WERI-Rb-1 (cell line): ENCODE data around the gene VSIG10L.

ENCODE experiments used
- DNase-seq: peaks from one replicate; pipeline ENCODE4 v3.0.0-alpha.2; 2020
- H3K27ac ChIP-seq: fragments of 250-450 bp; sonication (Bioruptor Pico); 2 replicates; pipeline ENCODE4 v1.5.1; 2020; ENCODE audit warnings: mild to moderate bottlenecking, moderate library complexity
- H3K27me3 ChIP-seq: fragments of 250-450 bp; sonication (Bioruptor Pico); 2 replicates; pipeline ENCODE4 v1.5.1; 2021; ENCODE audit warnings: mild to moderate bottlenecking, low read depth, moderate library complexity; ENCODE audit not compliant: insufficient read depth, severe bottlenecking
- H3K36me3 ChIP-seq: fragments of 250-450 bp; sonication (Bioruptor Pico); 2 replicates; pipeline ENCODE4 v1.5.1; 2020; ENCODE audit warnings: mild to moderate bottlenecking, moderate library complexity
- H3K4me3 ChIP-seq: 2 replicates; pipeline ENCODE4 v1.5.1; 2011; ENCODE audit warnings: low read depth, mild to moderate bottlenecking, control low read depth, low read length
- H3K9me3 ChIP-seq: fragments of 250-450 bp; sonication (Bioruptor Pico); 2 replicates; pipeline ENCODE4 v1.5.1; 2021; ENCODE audit warnings: mild to moderate bottlenecking, moderate library complexity; ENCODE audit not compliant: severe bottlenecking
- TF ChIP-seq, protein P1 (sequence below): IDR thresholded peaks from 2 replicates; pipeline ENCODE4 v1.5.1; 2011; ENCODE audit warnings: low read depth, mild to moderate bottlenecking, control low read depth, inconsistent platforms, low read length

VSIG10L gene

DNA sequence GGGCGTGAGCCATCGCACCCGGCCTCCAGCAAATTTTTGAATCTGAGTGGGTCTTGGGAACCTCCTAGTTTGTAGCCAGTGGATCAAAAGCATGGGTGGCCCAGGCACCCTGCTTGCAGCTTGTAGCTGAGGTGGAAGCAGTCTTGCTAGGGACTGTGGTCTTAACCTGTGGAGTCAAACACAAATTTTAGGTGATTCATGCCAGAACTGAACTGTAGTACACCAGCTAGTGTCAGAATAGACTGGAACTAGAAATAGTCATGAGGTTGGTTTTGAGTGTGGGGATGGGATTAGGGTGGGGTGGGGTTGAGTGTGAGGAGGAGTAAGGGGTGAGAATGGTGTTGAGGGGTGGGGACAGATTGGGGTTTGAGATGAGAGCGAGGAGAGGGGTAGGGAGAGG lies 40.1 kb upstream of the VSIG10L start:
- TF ChIP-seq, protein P1, sequence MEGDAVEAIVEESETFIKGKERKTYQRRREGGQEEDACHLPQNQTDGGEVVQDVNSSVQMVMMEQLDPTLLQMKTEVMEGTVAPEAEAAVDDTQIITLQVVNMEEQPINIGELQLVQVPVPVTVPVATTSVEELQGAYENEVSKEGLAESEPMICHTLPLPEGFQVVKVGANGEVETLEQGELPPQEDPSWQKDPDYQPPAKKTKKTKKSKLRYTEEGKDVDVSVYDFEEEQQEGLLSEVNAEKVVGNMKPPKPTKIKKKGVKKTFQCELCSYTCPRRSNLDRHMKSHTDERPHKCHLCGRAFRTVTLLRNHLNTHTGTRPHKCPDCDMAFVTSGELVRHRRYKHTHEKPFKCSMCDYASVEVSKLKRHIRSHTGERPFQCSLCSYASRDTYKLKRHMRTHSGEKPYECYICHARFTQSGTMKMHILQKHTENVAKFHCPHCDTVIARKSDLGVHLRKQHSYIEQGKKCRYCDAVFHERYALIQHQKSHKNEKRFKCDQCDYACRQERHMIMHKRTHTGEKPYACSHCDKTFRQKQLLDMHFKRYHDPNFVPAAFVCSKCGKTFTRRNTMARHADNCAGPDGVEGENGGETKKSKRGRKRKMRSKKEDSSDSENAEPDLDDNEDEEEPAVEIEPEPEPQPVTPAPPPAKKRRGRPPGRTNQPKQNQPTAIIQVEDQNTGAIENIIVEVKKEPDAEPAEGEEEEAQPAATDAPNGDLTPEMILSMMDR = no peak
- no peak overlapping the region for H3K4me3 ChIP-seq
- H3K27ac ChIP-seq = no peak overlapping the region
- no peaks in the 10 kb centered on the region for H3K36me3 ChIP-seq
- no peak for DNase-seq
- no peaks in the 10 kb centered on the region for H3K27me3 ChIP-seq
- H3K9me3 ChIP-seq = peaks cover 5% of the 10 kb centered on the region

DNA sequence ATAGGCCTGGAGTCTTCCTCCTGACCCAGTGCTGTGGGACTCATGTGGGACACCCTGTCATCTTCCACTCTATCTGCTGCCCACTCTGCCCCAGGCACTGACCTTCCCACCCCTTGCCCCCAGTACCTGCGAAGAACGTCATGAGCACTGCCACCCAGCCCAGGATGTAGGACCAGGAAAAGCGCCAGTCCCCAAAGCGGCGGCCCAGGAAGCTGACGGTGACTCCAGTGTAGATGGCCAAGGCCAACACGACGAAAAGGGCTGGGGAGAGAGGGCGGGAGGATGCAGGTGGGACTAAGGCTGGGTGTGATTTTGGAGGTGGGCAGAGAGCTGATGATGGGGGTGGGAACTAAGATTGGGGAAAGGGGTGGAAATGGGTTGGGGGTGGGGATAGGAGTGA lies 38.4 kb upstream of the VSIG10L start:
- H3K4me3 ChIP-seq = no peak overlapping the region
- H3K27ac ChIP-seq = no peak overlapping the region
- DNase-seq = no peak
- H3K27me3 ChIP-seq = no peaks in the 10 kb centered on the region
- TF ChIP-seq, protein P1 = no peak
- peaks cover 5% of the 10 kb centered on the region for H3K9me3 ChIP-seq
- H3K36me3 ChIP-seq = no peaks in the 10 kb centered on the region

DNA sequence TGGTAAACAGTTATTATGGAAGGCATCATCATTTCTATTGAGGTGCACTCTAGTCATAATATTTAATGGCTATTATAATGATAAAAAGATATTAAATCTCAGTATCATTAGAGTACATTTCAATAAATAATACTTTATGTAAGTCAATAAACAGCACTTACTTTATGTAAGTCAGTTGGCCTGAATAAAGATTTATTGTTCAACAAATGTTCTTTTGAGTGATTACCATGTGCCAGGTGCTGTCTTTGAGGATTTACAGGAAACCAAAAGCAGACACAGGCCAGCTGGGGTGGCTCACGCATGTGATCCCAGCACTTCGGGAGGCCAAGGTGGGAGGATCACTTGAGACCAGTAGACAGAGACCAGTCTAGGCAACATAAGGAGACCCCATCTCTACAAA lies 35.5 kb upstream of the VSIG10L start:
- Histone ChIP-seq H3K27ac (no peak overlapping the region), H3K9me3 (peaks cover 5% of the 10 kb centered on the region), H3K4me3 (no peak overlapping the region), H3K27me3 (no peaks in the 10 kb centered on the region), H3K36me3 (no peaks in the 10 kb centered on the region)
- TF ChIP-seq, protein P1 = no peak
- no peak for DNase-seq

DNA sequence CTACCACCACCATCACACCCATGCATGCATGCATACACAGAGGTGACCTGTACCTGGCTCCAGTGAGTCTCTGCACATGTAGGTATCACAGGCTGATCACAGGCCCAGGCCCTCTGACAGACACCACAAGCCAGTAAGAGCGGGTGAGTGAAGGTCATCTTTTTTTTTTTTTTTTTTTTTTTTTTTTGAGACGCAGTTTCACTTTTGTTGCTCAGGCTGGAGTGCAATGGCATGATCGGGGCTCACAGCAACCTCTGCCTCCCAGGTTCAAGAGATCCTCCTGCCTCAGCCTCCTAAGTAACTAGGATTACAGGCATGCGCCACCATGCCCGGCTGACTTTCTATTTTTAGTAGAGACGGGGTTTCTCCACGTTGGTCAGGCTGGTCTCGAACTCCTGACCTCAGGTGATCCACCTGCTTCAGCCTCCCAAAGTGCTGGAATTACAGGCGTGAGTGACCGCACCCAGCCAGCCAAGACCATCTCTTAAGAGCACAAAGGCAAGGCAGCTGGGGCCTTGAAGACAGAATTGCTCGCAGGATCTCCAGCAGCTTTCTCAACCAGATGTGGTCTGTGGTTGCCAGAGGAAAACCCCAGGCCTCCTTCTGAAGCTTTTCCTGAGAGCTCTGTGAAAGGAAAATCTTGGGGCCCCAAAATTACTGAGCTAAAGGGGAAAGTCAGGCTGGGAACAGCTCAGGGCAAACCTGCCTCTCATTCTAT lies 33.7 kb upstream of the VSIG10L start:
- DNase-seq = no peak
- no peak overlapping the region for H3K27ac ChIP-seq
- TF ChIP-seq, protein P1 = no peak

DNA sequence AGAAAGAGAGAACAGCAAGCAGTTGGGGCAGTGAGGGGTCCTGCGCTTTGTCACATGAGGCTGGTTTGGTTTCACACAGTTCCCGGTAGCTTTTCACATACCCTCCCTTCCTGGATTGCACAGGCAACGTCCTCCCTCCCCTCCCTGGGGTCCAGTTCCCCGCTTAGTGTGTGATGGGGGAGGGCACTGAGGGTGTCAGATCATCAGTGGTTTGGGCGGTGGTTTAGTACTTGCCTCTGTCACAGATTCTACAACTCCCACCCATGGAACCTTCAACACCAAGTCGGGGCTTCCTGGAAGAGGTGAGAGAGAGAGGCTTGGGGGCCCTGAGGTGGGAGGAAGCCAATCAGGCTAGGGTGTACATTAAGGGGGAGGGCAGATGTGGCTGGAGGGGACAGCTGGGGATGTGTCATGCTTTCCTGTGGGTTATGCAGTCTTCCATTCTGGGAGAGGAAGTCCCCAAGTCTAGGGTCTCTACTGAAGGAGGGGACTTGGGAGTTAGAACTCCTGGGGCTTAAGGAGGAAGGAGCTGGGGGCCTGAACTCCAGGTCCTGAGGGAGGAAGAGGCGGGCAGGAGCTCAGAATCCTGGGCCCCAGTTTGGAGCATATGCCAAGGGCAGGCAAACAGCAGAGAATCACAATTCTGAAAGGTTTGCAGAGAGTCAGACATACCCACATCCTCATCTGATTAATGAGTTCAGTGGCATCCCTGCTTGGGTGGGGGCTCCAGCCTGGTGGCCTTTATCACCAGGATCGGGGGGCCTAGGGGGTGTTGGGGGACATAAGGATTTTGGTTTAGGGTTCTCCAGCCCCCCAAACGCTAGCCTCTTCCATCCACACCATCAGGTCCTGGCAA lies 30.9 kb upstream of the VSIG10L start, which contains the start of gene NKG7:
Gene NKG7, minus strand, starts transcription at position 6 of the 856 bp plus-strand sequence. CDS start 119 bp downstream, outside the sequence.
- no peak for DNase-seq
- H3K4me3 ChIP-seq = no peak within 1 kb of the TSS
- TF ChIP-seq, protein P1 = no peak
- no peaks in the 10 kb centered on the region for H3K27me3 ChIP-seq
- H3K9me3 ChIP-seq = no peaks in the 10 kb centered on the region
- H3K36me3 ChIP-seq = no peaks in the 10 kb centered on the region
- no peak within 1 kb of the TSS for H3K27ac ChIP-seq

More for the DNA sequence above, 33.7 kb upstream of the VSIG10L start:
- Histone ChIP-seq H3K36me3 (no peaks in the 10 kb centered on the region), H3K4me3 (no peak overlapping the region), H3K27me3 (no peaks in the 10 kb centered on the region), H3K9me3 (no peaks in the 10 kb centered on the region)
